Measurements from ENCODE around the gene E2F3. TPM values are rescaled to one million over a fixed set of nuclear protein-coding genes. Genes with fewer than 3 reads are reported as not detected.

The E2F3 gene
- 10 to 100 TPM; 31.5 to 32.3 TPM for total RNA-seq
- polyA plus RNA-seq, result 13.1 TPM

DNA sequence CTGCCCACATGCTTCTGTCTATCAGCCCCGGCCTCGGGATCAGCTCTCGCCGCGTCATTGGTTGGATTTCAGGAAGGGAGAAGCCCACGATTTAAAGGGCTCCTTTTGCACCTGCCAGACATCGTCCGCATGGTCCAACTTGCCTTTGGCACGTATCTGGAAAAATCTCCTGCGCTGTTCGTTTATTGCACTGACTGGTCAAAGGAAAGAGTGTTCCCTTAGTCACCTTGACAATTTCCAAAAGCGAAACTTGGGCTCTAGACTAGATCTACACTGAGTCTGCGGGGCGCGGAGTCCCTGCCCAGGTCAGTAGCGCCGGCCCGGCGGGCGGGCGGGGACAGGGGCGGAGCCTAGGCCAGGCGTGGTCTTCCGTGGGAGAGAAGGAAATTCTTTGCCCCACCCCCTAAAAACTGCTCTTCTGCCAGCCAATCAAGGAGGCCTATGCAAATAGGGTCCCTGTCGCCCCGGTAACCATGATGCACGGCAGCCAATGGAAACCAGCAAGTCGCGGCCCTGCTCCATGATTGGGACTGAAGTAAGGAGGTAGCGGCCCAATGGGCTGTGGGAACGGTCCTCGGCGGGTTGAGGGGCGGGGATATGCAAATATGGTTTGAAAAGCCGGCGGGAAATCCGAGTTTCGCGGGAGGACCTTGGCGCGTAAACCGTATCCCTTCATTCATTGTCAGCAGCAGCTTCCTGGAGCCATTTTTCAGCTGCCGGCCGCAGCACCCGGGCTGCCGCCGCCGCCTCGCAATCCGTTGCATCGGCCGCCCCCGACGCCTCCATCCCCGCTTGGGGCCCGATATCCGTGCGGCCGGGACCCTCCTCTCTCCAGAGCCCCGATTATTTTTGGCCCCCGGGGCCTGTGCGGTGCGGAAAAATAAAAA, at the start of gene E2F3:
E2F3 (plus strand) TSS at position 675 of the 887 bp plus-strand sequence. CDS start 354 bp downstream, outside the sequence.
- Histone ChIP-seq H3K27ac (ENCODE audit: low read depth, low read length) (peak within 1 kb of the TSS; percentile 76), H3K9me3 (ENCODE audit: low read length) (no peaks in the 10 kb centered on the region), H3K27me3 (ENCODE audit: insufficient read depth, low read length, poor library complexity, severe bottlenecking) (no peaks in the 10 kb centered on the region), H3K4me1 (ENCODE audit: insufficient read depth, low read length) (peaks cover 27% of the 10 kb centered on the region), H3K4me3 (ENCODE audit: low read length) (peak within 1 kb of the TSS; percentile 96), H3K36me3 (ENCODE audit: insufficient read depth, low read length) (no peaks in the 10 kb centered on the region)
- POLR2A ChIA-PET, result interaction anchor here (0.9 to 3.9 kb wide), 3 partner anchors 35 to 82 kb away, joined by 5 to 20 read pairs (median 6); no protein-coding TSS in a partner anchor
- Mint-ChIP-seq H3K27me3 (no peaks in the 10 kb centered on the region), H3K9me3 (no peaks in the 10 kb centered on the region), H3K36me3 (peaks cover 0 to 19% (median 0%) of the 10 kb centered on the region in 3 donors), H3K4me3 (peak within 1 kb of the TSS; percentile 89 to 98 (median 93)), H3K4me1 (peaks cover 42 to 51% (median 47%) of the 10 kb centered on the region in 3 donors), H3K27ac (peak within 1 kb of the TSS; percentile 74 to 96 (median 91))
- CTCF ChIA-PET, result interaction anchor here (3.7 kb wide), 1 partner anchor 34 kb away, joined by 23 read pairs; no protein-coding TSS in a partner anchor
- DNase-seq, result peak; percentile 97 to 100 (median 99)

DNA sequence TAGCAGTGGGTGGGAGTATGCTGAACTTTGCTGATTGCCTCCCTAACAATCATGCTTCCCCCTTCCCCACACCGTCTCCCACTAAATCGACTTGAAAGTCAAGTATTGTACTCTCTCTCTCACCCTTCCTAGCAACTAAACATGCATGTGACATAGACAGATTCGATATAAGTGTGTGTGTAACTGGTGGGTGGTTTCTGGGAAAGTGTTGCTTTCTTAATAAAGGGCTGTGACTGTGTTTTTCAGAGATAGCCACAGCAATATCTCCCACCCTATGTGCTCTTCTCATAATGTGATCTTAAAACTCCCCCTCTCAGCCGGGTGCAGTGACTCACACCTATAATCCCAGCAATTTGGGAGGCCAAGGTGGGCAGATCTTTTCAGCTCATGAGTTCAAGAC, 49.3 kb upstream of the E2F3 start:
- Histone ChIP-seq H3K27ac (ENCODE audit: low read depth, low read length) (no peak overlapping the region), H3K27me3 (ENCODE audit: insufficient read depth, low read length, poor library complexity, severe bottlenecking) (no peaks in the 10 kb centered on the region), H3K36me3 (ENCODE audit: insufficient read depth, low read length) (no peaks in the 10 kb centered on the region), H3K4me1 (ENCODE audit: insufficient read depth, low read length) (no peaks in the 10 kb centered on the region), H3K9me3 (ENCODE audit: low read length) (no peaks in the 10 kb centered on the region), H3K4me3 (ENCODE audit: low read length) (no peak overlapping the region)
- Mint-ChIP-seq H3K4me3 (no peak overlapping the region), H3K4me1 (peaks cover 14 to 26% (median 24%) of the 10 kb centered on the region in 3 donors), H3K27ac (peak overlapping the region in 2 of 8 donors; percentile 15 to 51), H3K27me3 (peaks cover 0 to 3% of the 10 kb centered on the region in 2 donors), H3K36me3 (peaks cover 2 to 28% (median 3%) of the 10 kb centered on the region in 3 donors), H3K9me3 (peaks cover 0 to 17% (median 5%) of the 10 kb centered on the region in 5 donors)
- CTCF ChIA-PET, result no interaction called here
- no peak for DNase-seq
- POLR2A ChIA-PET, result no interaction called here

DNA sequence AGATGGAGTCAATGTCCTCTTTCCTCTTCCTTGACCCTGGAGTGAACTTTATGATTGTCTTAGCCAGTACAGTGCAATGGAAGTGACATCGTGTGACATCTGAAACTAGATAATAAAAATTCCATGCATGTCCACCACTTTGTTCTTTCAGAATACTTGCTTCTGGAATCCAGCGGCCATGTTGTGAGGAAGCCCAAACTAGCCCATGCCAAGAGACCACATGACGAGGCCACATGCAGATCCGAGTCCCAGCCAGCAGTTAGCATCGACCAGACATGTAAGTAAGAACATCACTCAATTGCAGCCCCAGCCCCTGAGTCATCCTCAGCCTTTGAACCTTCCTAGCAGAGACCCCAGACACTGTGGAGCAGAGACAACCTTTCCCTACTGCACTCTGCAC, 48.5 kb upstream of the E2F3 start:
- no peak overlapping the region for H3K4me3 Mint-ChIP-seq
- peaks cover 13 to 23% (median 20%) of the 10 kb centered on the region in 3 donors for H3K4me1 Mint-ChIP-seq
- H3K36me3 Mint-ChIP-seq, result peaks cover 2 to 28% (median 3%) of the 10 kb centered on the region in 3 donors
- peaks cover 0 to 3% of the 10 kb centered on the region in 2 donors for H3K27me3 Mint-ChIP-seq
- no peak for DNase-seq
- peaks cover 0 to 16% (median 5%) of the 10 kb centered on the region in 5 donors for H3K9me3 Mint-ChIP-seq
- H3K9me3 ChIP-seq (ENCODE audit: low read length), result no peaks in the 10 kb centered on the region
- H3K27ac ChIP-seq (ENCODE audit: low read depth, low read length), result no peak overlapping the region
- H3K4me3 ChIP-seq (ENCODE audit: low read length), result no peak overlapping the region
- CTCF ChIA-PET, result no interaction called here
- no peaks in the 10 kb centered on the region for H3K27me3 ChIP-seq (ENCODE audit: insufficient read depth, low read length, poor library complexity, severe bottlenecking)
- H3K27ac Mint-ChIP-seq, result peak overlapping the region in 1 of 8 donors; percentile 69
- POLR2A ChIA-PET, result no interaction called here
- H3K4me1 ChIP-seq (ENCODE audit: insufficient read depth, low read length), result no peaks in the 10 kb centered on the region
- no peaks in the 10 kb centered on the region for H3K36me3 ChIP-seq (ENCODE audit: insufficient read depth, low read length)

DNA sequence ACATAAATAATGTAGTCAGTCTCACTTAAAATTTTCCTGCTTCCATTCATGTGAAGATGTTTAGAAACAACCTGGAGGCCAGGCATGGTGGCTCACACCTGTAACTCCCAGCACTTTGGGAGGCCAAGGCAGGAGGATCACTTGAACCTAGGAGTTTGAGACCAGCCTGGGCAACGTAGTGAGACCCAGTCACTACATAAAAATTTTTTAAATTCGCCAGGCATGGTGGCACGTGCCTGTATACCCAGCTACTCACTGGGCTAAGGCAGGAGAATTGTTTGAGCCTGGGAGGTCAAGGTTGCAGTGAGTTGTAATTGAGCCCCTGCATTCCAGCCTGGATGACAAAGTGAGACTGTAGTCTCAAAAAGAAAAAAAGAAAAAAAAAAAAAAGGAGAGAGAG, 47.3 kb upstream of the E2F3 start:
- Histone ChIP-seq H3K27ac (ENCODE audit: low read depth, low read length) (no peak overlapping the region), H3K27me3 (ENCODE audit: insufficient read depth, low read length, poor library complexity, severe bottlenecking) (no peaks in the 10 kb centered on the region), H3K9me3 (ENCODE audit: low read length) (no peaks in the 10 kb centered on the region), H3K36me3 (ENCODE audit: insufficient read depth, low read length) (no peaks in the 10 kb centered on the region), H3K4me1 (ENCODE audit: insufficient read depth, low read length) (no peaks in the 10 kb centered on the region), H3K4me3 (ENCODE audit: low read length) (no peak overlapping the region)
- no peak for DNase-seq
- CTCF ChIA-PET, result no interaction called here
- Mint-ChIP-seq H3K36me3 (peaks cover 3 to 28% (median 4%) of the 10 kb centered on the region in 3 donors), H3K9me3 (peaks cover 0 to 16% (median 5%) of the 10 kb centered on the region in 5 donors), H3K27me3 (peaks cover 0 to 3% of the 10 kb centered on the region in 2 donors), H3K4me3 (no peak overlapping the region), H3K27ac (peak overlapping the region in 1 of 8 donors; percentile 49), H3K4me1 (peaks cover 15 to 27% (median 25%) of the 10 kb centered on the region in 3 donors)
- POLR2A ChIA-PET, result interaction anchor here (0.6 kb wide), 1 partner anchor 11 kb away, joined by 3 read pairs; no protein-coding TSS in a partner anchor

DNA sequence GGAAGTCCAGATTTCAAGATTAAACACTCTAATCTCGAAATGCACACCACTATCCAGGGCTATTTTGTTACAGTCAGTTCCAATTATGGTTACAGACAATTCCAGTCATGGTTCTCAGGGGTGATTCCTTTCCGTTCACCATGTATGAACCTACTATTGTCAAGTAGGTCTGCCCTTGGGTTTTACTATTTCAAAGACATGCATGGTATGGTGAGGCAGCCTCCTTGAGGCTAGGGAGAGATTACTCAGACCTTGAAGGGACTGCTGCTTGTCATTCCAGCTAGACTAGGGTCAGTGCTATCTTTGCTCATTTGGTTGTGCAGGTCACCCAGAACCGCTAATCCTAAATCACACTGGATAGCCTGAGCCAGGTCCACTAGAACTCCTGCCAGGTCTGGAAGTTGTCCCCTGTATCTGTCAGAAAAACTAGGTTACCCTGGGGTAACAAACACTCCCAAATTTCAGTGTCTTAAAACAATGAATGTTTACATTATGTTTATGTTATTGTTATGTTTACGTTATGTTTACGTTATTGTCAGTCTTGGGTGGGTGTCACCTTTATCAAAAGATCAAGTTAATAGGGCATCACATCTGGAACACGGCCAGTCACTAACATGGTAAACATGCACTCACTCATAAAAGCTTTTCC, 41.1 kb upstream of the E2F3 start:
- peaks cover 8% of the 10 kb centered on the region for H3K4me1 ChIP-seq (ENCODE audit: insufficient read depth, low read length)
- Mint-ChIP-seq H3K36me3 (peaks cover 0 to 16% (median 3%) of the 10 kb centered on the region in 3 donors), H3K4me1 (peaks cover 12 to 23% (median 20%) of the 10 kb centered on the region in 3 donors), H3K9me3 (no peaks in the 10 kb centered on the region), H3K4me3 (no peak overlapping the region), H3K27me3 (no peaks in the 10 kb centered on the region), H3K27ac (no peak overlapping the region)
- no peak overlapping the region for H3K4me3 ChIP-seq (ENCODE audit: low read length)
- no peak overlapping the region for H3K27ac ChIP-seq (ENCODE audit: low read depth, low read length)
- no peaks in the 10 kb centered on the region for H3K27me3 ChIP-seq (ENCODE audit: insufficient read depth, low read length, poor library complexity, severe bottlenecking)
- no peaks in the 10 kb centered on the region for H3K9me3 ChIP-seq (ENCODE audit: low read length)
- no peaks in the 10 kb centered on the region for H3K36me3 ChIP-seq (ENCODE audit: insufficient read depth, low read length)
- no peak for DNase-seq
- ChIA-PET POLR2A (no interaction called here), CTCF (no interaction called here)

DNA sequence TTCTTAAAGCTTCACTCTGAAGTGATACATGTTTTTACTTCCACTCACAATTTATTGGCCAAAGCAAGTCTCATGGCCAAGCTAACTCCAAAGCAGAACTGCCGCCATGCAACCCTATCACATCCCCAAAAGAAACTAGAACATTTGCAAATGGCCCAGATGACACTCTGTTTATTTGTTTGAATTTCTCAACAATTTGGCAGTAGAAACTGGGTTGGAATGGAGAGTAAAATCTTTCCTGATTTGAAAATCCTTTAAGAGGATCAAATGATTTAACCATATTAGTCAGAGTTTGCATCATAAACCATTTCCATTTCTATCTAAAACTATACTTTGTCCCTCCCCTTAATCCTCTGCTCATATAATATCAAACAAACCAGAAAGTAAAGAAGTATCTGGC, 39.1 kb upstream of the E2F3 start:
- no peak overlapping the region for H3K4me3 Mint-ChIP-seq
- Histone ChIP-seq H3K4me1 (ENCODE audit: insufficient read depth, low read length) (peaks cover 28% of the 10 kb centered on the region), H3K9me3 (ENCODE audit: low read length) (no peaks in the 10 kb centered on the region), H3K36me3 (ENCODE audit: insufficient read depth, low read length) (no peaks in the 10 kb centered on the region), H3K27ac (ENCODE audit: low read depth, low read length) (no peak overlapping the region), H3K4me3 (ENCODE audit: low read length) (no peak overlapping the region), H3K27me3 (ENCODE audit: insufficient read depth, low read length, poor library complexity, severe bottlenecking) (no peaks in the 10 kb centered on the region)
- DNase-seq, result no peak
- peaks cover 0 to 2% of the 10 kb centered on the region in 2 donors for H3K27me3 Mint-ChIP-seq
- H3K4me1 Mint-ChIP-seq, result peaks cover 32 to 43% (median 40%) of the 10 kb centered on the region in 3 donors
- CTCF ChIA-PET, result interaction anchor here (0.8 kb wide), 1 partner anchor 27 kb away, joined by 3 read pairs; no protein-coding TSS in a partner anchor
- POLR2A ChIA-PET, result no interaction called here
- peaks cover 0 to 16% (median 3%) of the 10 kb centered on the region in 3 donors for H3K36me3 Mint-ChIP-seq
- H3K9me3 Mint-ChIP-seq, result no peaks in the 10 kb centered on the region
- peak overlapping the region in 3 of 8 donors; percentile 15 to 51 (median 43) for H3K27ac Mint-ChIP-seq

DNA sequence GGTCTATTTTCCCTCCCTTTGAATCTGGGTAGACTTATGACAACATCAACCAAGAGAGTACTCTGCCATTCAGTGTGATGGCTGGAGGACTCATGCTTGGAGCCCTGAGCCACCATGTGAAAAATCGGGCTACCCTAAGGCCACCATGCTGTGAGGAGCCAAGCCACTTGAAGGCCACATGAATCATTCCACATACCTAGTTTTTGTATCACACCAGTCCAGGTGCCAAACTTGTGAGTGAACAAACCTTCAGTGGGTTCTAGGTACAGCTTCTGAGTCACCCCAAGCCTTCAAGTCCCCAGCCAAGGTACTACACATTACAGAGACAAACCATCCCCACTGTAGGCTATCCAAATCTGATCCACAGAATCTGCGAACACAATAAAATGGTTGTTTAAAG, 37.4 kb upstream of the E2F3 start:
- H3K27ac Mint-ChIP-seq, result peak overlapping the region in 4 of 8 donors; percentile 52 to 76 (median 62)
- Histone ChIP-seq H3K27me3 (ENCODE audit: insufficient read depth, low read length, poor library complexity, severe bottlenecking) (no peaks in the 10 kb centered on the region), H3K4me1 (ENCODE audit: insufficient read depth, low read length) (peaks cover 44% of the 10 kb centered on the region), H3K27ac (ENCODE audit: low read depth, low read length) (no peak overlapping the region), H3K36me3 (ENCODE audit: insufficient read depth, low read length) (no peaks in the 10 kb centered on the region), H3K9me3 (ENCODE audit: low read length) (no peaks in the 10 kb centered on the region), H3K4me3 (ENCODE audit: low read length) (no peak overlapping the region)
- ChIA-PET CTCF (no interaction called here), POLR2A (interaction anchor here (4.3 kb wide), 1 partner anchor 45 kb away, joined by 65 read pairs; no protein-coding TSS in a partner anchor)
- H3K4me3 Mint-ChIP-seq, result no peak overlapping the region
- H3K36me3 Mint-ChIP-seq, result peaks cover 0 to 19% (median 2%) of the 10 kb centered on the region in 3 donors
- H3K27me3 Mint-ChIP-seq, result peaks cover 0 to 2% of the 10 kb centered on the region in 2 donors
- H3K9me3 Mint-ChIP-seq, result peaks cover 0 to 1% (median 0%) of the 10 kb centered on the region in 5 donors
- H3K4me1 Mint-ChIP-seq, result peaks cover 45 to 55% (median 52%) of the 10 kb centered on the region in 3 donors
- DNase-seq, result no peak
